Measurements from ENCODE around the gene EYS.

Gene EYS

GRCh38 chr6:64945450-64945849 is 761.6 kb downstream of the EYS start:
- no peaks in the 10 kb centered on the region for H3K4me1 ChIP-seq (ENCODE audit: low read depth, poor library complexity, severe bottlenecking)
- H3K36me3 ChIP-seq (ENCODE audit: insufficient read depth): no peaks in the 10 kb centered on the region
- no peak overlapping the region for H3K4me2 ChIP-seq
- H3K4me3 ChIP-seq (IDR thresholded peaks at IDR 0.05; ENCODE audit: insufficient read depth, low read depth, low read length): no peak overlapping the region
- no peak overlapping the region for H3K27ac ChIP-seq
- no peak overlapping the region for H2AFZ ChIP-seq (ENCODE audit: low read depth)
- H3K9ac ChIP-seq: no peak overlapping the region
- H3K79me2 ChIP-seq (ENCODE audit: insufficient read depth, low read depth): no peaks in the 10 kb centered on the region
- H4K20me1 ChIP-seq (ENCODE audit: insufficient read depth): no peaks in the 10 kb centered on the region
- no peak for TF ChIP-seq CTCF (conservative IDR thresholded peaks at IDR 0.05; ENCODE audit: low read depth, low read length)
- H3K27me3 ChIP-seq (ENCODE audit: insufficient read depth, low read depth): no peaks in the 10 kb centered on the region

- no peak for TF ChIP-seq CTCF (conservative IDR thresholded peaks at IDR 0.05; ENCODE audit: low read depth, low read length)
- H3K27ac ChIP-seq: no peak overlapping the region
- H3K4me2 ChIP-seq: no peak overlapping the region
- H3K27me3 ChIP-seq (ENCODE audit: insufficient read depth, low read depth): no peaks in the 10 kb centered on the region
- H3K4me3 ChIP-seq (IDR thresholded peaks at IDR 0.05; ENCODE audit: insufficient read depth, low read depth, low read length): no peak overlapping the region
- H3K79me2 ChIP-seq (ENCODE audit: insufficient read depth, low read depth): no peaks in the 10 kb centered on the region
- H4K20me1 ChIP-seq (ENCODE audit: insufficient read depth): no peaks in the 10 kb centered on the region
- H3K36me3 ChIP-seq (ENCODE audit: insufficient read depth): no peaks in the 10 kb centered on the region
- no peak overlapping the region for H3K9ac ChIP-seq
- H3K4me1 ChIP-seq (ENCODE audit: low read depth, poor library complexity, severe bottlenecking): no peaks in the 10 kb centered on the region
- H2AFZ ChIP-seq (ENCODE audit: low read depth): no peak overlapping the region
Measured at GRCh38 chr6:64932486-64932885, 774.5 kb downstream of the EYS start.

GRCh38 chr6:64930681-64931080 is 776.3 kb downstream of the EYS start:
- no peak overlapping the region for H3K27ac ChIP-seq
- no peak overlapping the region for H2AFZ ChIP-seq (ENCODE audit: low read depth)
- TF ChIP-seq CTCF (conservative IDR thresholded peaks at IDR 0.05; ENCODE audit: low read depth, low read length): no peak
- H3K4me1 ChIP-seq (ENCODE audit: low read depth, poor library complexity, severe bottlenecking): no peaks in the 10 kb centered on the region
- H3K4me2 ChIP-seq: no peak overlapping the region
- no peaks in the 10 kb centered on the region for H3K36me3 ChIP-seq (ENCODE audit: insufficient read depth)
- no peak overlapping the region for H3K9ac ChIP-seq
- no peaks in the 10 kb centered on the region for H4K20me1 ChIP-seq (ENCODE audit: insufficient read depth)
- H3K79me2 ChIP-seq (ENCODE audit: insufficient read depth, low read depth): no peaks in the 10 kb centered on the region
- H3K4me3 ChIP-seq (IDR thresholded peaks at IDR 0.05; ENCODE audit: insufficient read depth, low read depth, low read length): no peak overlapping the region
- H3K27me3 ChIP-seq (ENCODE audit: insufficient read depth, low read depth): no peaks in the 10 kb centered on the region

- H3K9ac ChIP-seq: no peak overlapping the region
- no peak overlapping the region for H3K4me3 ChIP-seq (IDR thresholded peaks at IDR 0.05; ENCODE audit: insufficient read depth, low read depth, low read length)
- no peak overlapping the region for H3K4me2 ChIP-seq
- TF ChIP-seq CTCF (conservative IDR thresholded peaks at IDR 0.05; ENCODE audit: low read depth, low read length): no peak
- H3K27me3 ChIP-seq (ENCODE audit: insufficient read depth, low read depth): no peaks in the 10 kb centered on the region
- no peaks in the 10 kb centered on the region for H4K20me1 ChIP-seq (ENCODE audit: insufficient read depth)
- H3K27ac ChIP-seq: no peak overlapping the region
- H3K79me2 ChIP-seq (ENCODE audit: insufficient read depth, low read depth): no peaks in the 10 kb centered on the region
- H2AFZ ChIP-seq (ENCODE audit: low read depth): no peak overlapping the region
- H3K4me1 ChIP-seq (ENCODE audit: low read depth, poor library complexity, severe bottlenecking): no peaks in the 10 kb centered on the region
- no peaks in the 10 kb centered on the region for H3K36me3 ChIP-seq (ENCODE audit: insufficient read depth)
Measured at GRCh38 chr6:64926051-64926450, 781.0 kb downstream of the EYS start.

- H3K27ac ChIP-seq: no peak overlapping the region
- no peaks in the 10 kb centered on the region for H3K27me3 ChIP-seq (ENCODE audit: insufficient read depth, low read depth)
- no peak overlapping the region for H2AFZ ChIP-seq (ENCODE audit: low read depth)
- H4K20me1 ChIP-seq (ENCODE audit: insufficient read depth): no peaks in the 10 kb centered on the region
- no peak overlapping the region for H3K4me2 ChIP-seq
- no peaks in the 10 kb centered on the region for H3K36me3 ChIP-seq (ENCODE audit: insufficient read depth)
- no peaks in the 10 kb centered on the region for H3K79me2 ChIP-seq (ENCODE audit: insufficient read depth, low read depth)
- no peaks in the 10 kb centered on the region for H3K4me1 ChIP-seq (ENCODE audit: low read depth, poor library complexity, severe bottlenecking)
- H3K9ac ChIP-seq: no peak overlapping the region
- TF ChIP-seq CTCF (conservative IDR thresholded peaks at IDR 0.05; ENCODE audit: low read depth, low read length): no peak
- no peak overlapping the region for H3K4me3 ChIP-seq (IDR thresholded peaks at IDR 0.05; ENCODE audit: insufficient read depth, low read depth, low read length)
Measured at GRCh38 chr6:64920257-64920656, 786.8 kb downstream of the EYS start.
